Renal cortex interstitium (tissue), 11 donors: ENCODE measurements around the gene ANKRD44. TPM values are rescaled to one million over a fixed set of nuclear protein-coding genes. Genes with fewer than 3 reads are reported as not detected.
A peak's percentile ranks its signal among the peaks of the same experiment; 100 is the strongest.

ENCODE experiments used
- DNase-seq, 11 donors: peaks; one replicate each; pipeline ENCODE4 v3.0.0-alpha.2; 2013; ENCODE audit warnings: low read depth in 9 of 11, low spot score in 4 of 11; ENCODE audit errors: extremely low read depth in 1 of 11
- polyA plus RNA-seq, 3 donors: library from polyadenylated mRNA; unstranded; fragments of 120-200 nt; gene quantifications; one replicate each; pipeline ENCODE4 v1.2.1, GENCODE V29; 2013; ENCODE audit not compliant: insufficient read length in 3 of 3

The ANKRD44 gene
- polyA plus RNA-seq, 3 donors: 10.1 to 16.0 (median 11.5) TPM

DNA sequence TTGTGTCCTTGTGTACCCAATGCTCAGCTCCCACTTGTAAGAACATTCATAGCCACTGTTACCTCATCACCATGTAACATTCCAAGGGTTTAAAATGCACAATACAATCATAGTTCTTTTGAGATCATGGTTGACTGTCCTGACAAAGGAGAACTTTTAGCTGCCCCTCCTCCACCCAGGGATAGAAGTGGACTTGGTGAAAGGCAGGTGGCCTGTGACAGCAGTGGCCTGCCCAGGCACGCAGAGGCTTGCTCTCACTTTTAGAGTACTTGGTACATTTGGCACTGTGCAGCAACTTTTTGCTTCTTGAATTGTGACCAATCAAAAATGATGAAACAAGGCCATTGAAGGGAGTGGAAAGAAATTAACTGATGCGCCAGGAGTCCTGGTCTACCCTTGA lies 108.7 kb downstream of the ANKRD44 start:
- no peak for DNase-seq

DNA sequence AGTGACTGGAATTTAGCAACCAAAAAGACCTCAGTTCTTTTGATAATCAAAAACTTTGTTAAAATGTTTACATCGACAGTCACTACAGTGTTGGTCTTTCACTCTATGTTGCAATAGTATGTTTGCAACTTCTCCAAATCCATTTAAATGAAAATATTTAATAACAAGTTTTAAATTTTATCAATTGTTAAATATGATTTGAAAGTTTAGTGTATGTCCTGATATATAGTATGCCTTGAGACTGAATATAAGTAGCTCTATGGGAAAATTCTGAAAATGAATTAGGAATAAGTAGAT lies 109.9 kb downstream of the ANKRD44 start:
- DNase-seq: no peak

DNA sequence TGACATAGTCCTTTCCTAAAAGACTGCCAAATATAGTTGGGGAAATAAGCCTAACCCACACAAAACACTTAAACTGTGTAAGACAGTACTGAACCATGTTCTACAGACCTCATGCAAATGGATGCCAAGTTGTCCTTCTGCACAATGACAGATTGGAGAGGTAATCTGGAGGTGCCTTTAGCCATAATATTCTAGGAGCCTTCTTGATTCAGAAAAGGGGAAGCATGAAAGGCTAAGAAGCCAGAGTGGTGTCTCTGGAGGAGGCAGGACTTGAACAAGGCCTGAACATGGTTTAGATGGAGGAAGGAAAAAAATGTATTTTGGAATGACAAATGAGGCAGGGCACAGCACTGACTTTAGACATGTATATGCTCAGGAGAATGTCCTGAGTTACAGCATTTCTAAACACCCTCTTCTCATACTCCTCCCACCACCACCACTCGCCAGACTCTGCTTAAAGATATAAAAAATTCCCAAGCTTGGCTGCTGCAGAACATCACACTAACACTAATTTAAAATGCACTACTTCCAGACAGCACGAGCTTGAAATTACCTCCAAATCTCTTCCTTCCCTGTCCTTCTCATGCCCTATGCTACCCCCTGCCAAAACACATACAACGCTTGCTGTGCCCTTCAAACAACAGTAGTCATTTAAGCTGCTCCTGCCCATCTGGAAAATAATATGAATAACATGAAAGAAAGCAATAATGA lies 110.4 kb downstream of the ANKRD44 start:
- DNase-seq: no peak

DNA sequence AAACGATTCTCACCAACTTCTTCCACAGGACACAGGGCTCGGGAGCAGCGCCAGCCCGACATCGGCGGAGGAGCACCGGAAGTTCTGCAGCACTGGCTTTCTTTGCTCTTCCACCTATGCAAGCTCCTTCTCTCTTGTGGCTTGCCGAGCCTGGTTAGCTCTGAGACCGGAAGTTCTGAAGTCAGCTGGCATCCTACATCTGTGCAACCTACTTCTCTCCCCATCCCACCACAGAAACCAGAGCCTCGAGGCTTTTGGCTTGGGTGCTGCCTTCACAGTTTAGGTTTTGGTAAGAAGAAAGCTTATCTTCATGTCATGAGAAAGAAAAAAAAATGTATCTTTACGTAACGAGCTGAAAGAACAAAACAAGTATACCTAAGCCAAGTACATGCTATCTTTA lies 111.7 kb downstream of the ANKRD44 start:
- no peak for DNase-seq

DNA sequence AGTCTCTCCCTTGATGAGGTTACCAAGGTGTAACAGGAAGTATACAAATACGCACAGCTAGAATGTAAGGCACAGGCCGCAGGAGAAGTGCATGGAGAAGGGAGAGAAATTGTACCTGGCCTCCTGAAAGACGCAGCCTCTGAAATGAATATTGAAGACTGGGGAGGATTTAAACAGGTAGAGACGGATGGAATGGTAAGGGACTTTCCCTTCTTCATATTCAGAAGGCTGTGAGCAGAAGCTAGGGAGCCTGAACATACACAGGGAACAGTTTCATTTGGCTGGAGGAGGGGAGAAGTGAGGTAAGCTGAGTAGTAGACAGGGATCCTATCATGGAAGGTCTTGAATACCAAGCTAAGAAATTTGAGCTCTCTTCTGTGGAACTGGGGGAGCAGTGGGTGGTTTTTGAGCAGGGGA lies 112.7 kb downstream of the ANKRD44 start:
- DNase-seq: no peak

DNA sequence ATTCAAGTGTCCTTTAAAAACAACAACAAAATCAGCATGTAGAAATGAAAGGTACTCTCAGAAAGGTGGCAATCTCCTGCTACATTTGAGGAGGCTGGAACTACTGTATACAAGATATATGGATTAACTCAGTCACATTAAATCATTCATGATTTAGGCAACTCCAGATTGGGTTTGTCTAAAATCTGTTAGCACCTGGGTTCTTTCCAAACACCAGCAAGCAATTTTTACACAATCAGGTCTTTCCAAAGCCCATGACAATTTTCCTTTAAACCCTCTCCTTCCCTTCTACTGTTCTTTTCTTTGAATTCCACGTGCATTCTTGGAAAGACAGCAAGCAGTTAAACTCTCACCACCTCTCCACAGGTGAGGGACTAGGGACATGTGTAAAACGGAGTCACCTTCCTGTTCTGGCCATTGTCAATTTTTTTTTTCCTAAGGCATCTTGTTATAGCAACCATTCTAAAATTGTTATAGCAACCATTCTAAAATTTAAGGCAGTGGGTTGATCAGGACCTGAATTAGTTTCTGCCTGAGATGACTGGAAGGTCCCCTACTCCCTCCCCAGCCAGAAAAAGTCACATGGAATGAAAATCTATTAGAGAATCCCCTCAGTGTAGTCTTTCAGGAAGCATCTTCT lies 113.9 kb downstream of the ANKRD44 start:
- DNase-seq: no peak

DNA sequence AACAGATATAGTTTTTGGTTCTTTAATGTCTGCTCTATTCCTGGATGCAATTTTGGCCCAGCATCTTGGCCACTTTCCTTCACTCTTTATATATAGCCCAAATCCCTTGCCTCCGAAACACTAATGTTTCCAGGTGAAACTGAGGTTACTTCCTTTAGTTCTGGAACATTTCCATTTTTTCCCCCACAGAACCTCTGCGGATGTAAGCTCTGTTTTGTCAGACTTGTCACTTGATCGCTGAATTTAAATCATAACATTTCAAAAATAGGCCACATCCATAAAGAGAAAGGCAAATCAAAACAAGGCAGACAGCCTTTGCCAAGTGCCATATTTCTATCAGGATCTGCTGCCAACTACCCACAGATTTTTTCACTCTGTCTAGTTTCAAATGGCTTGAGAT lies 115.1 kb downstream of the ANKRD44 start:
- no peak for DNase-seq

DNA sequence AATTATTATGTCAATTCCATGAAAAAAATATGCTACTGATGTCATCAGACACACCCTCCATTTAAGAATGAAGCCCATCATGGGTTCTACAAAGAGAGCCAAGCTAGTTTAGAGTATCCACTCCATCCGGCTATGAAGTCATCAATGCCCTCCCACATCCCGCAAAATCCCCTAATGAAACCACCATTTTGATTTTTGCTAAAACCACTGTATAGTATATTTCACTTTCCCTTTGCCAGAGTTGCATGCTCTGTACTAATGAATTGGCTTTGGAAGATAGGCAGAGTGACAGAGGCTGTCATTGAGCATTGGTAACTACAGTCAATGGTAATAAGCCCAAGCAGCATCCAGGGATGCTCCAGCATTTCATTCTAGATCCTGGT lies 118.6 kb downstream of the ANKRD44 start:
- no peak for DNase-seq

DNA sequence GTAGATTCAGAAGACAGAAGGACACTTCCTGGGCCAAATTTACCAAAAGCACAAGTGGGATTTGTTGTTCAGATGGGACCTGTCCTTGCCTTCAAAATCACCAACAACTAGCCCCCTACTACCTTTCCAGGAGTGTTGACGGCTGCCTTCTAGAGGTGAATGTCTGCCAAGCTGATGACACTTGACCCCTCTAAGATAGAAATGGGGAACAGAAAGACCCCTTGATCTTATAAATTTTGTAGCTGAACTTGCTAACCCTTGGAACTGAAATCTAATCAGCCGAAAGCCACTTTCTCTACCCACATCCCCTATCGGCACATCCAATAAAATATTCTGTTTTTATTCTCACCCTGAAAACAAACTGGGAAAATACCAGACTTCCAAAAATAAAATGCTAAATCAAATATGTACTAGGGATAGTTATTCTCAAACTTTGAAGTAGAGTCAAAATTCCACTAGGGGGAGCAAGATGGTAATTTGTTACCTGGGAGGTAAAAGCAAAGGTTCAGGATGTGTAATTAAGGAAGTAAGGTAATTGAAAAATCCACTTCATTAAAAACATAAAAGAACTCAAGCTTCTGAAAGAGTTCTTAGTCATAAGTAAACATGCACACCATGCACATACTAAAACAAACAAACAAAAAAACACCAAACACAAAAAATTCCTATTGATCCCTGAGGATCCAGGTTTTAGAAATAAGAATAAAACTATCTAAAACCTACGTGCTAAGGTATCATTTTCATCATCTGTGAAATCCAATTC lies 119.2 kb downstream of the ANKRD44 start:
- peak in 2 of 11 donors; percentile 35 to 46 for DNase-seq

DNA sequence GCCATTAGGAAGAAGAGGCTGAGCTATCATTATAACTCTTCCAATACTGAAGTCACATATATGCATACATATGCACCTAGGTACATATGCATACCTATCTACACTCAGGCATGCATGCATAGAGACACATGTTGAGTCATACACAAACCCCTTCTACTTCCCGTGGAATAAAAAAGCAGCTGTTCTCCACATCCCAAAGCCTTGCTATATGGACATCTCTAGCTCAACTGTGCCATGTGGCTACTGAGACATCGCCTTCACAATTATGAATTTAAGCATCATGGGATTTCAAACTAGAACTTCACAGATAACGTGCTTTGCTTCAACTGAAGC lies 120.5 kb downstream of the ANKRD44 start:
- no peak for DNase-seq

DNA sequence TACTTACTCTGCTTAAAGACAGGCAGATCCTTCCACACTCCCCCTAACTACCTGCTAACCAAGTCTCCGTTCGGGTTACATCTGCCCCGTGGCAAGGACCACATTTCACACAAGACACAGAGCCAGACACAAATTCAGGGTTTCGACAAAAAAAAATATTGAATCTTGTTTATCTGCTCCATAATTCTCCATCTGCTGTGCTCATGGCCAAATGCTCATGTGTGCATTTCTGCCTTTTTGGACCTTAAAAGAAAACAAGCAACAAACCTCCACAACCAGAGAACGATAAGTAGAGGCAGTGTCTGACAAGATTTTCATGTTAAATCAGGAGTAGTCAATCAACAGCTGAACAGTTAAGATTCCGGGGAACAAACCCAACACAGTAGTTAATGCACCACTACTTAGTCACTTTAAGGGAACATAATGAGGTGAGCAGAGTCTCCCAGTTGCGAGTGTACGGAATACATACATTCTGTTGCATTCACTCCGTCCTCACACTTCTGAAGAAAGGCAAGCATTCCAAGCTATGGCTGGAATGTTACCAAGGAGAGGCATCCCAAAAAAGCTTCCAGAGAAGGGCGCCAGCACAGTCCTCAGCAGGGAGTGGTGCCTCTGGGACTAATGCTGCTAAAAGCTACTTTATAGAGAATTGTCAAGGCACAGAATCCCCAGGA lies 121.0 kb downstream of the ANKRD44 start:
- no peak for DNase-seq

DNA sequence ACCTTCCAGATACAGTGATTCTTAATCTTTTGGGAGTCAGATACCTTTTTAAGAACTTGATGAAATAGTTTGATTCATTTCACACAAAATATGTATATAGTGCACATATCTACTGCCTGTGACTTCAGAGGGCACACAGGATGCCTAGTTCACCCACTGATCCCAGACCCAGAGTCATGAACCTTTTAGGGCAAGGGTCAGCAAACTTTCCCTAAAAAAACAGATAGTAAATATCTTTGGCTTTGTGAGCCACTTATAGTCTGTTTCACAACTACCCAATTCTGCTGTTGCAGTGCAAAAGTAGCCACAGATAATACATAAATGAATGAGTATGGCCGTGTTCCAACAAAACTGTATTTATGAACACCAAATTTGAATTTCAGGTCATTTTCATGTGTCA lies 124.9 kb downstream of the ANKRD44 start:
- no peak for DNase-seq

DNA sequence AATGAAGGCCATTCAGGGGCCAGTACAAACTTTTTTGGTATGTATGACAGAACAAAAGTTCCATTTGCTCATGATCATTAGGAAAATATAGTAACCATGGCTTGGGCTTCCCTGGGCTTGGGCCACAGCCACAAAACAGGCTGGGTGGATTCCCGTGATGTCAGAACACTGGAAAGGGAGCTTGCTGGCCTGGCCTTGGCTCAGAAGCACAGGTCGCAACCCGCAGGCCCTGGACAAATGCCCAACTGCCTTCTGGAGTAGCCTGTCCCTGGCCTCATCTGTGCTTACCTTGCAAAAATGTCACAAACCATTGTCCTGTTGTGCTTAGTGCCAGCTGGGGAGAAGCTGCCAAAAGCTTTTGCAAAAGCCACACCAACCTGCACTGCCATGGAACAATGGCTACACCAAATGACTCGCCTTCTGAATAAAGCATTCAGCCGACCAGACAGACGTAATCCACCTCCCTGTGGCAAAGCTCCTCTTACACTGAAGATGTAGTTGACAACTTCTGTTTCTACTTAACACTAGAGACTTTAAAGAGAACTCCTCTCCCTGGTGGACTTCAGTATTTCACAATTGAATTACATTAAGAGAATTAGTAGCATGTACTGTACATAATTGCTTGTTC lies 125.5 kb downstream of the ANKRD44 start:
- DNase-seq: no peak

DNA sequence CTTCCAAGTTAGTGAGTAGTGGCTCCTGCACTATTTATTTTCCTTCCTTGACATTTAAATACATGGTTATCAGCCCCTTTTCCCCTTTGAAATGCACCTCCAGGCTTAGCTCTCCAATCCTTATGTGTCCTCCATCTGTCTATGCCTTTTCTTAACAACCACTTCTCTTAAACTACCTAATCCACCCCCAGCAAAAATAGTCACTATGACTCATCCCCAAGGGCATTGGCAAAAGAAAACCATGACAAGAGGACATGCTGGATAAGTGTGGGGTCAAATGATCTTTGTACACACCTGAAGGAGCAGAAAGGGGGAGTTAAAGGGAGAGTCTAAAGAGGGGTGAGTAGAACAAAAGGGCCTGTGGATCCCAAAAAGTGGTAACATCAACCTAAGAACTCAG lies 127.2 kb downstream of the ANKRD44 start:
- no peak for DNase-seq

DNA sequence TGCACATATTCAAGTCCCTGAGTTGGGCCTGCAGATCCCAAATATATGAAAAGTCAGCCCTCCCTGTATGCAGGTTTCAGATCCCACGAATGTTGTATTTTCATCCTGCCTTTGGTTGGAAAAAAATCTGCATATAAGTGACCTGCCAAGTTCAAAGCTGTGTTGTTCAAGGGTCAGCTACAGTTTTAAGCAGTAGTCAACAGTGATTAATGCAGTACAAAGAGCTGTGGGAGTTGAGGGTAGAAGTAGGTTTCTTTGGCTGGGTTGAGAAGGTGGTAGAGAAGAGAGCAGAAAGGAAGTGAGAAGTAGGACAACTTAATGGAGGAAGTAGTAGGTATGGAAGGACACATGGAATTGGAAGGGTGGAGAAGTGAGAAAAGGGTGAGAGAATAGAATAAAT lies 127.9 kb downstream of the ANKRD44 start:
- DNase-seq: no peak

DNA sequence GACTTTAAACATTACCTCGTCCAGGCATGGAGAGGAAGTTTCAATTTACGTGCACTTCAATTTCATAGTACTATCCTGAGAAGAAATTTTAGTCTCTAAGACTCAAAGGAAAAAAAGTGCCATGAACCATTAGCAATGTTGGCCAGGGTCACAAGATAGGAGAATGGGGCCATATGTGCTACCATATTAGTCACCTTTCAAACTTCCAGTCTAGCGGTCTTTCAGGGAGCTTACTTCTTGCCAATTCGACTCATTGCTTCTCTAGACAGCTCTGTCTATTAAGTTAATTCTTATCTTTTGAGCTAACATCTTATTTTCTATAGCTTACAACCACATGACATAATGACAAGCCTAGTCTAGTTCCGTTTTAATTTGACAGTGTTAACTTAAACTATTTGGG lies 129.1 kb downstream of the ANKRD44 start:
- DNase-seq: no peak

DNA sequence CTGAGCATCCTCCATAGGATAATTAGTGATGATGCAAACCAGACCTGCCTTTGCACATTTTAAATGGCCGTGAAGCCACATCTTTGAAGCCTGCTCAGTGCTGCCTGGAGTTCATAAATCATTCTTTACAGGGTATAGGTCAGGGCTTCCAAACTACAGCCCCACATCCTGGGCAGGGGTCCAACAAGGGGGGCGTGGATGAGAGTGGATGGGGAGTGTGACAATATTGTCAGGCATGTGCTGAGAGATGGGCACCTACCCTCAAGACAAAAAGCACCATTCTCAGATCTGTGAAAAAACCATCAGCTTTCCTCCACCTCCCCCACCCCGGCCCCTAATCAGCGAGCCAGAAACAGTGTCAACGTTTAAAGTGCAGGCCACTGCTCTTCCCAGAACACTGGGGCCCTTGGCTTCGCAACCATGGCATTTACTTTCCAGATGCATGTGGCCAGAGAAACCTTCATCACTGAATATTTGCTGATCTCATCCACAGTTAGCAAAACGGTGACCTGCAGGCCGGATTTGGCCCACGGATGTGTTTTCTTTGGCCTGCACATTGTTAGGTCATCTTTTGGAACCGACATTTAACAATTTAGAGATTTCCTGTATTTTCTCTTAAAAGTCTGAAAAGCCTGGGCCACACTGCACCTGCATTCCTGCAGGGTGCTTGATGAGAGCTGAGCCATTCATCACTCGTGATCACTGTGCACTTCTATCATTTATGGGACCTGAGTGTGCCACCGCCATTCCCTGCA lies 130.7 kb downstream of the ANKRD44 start:
- DNase-seq: no peak

DNA sequence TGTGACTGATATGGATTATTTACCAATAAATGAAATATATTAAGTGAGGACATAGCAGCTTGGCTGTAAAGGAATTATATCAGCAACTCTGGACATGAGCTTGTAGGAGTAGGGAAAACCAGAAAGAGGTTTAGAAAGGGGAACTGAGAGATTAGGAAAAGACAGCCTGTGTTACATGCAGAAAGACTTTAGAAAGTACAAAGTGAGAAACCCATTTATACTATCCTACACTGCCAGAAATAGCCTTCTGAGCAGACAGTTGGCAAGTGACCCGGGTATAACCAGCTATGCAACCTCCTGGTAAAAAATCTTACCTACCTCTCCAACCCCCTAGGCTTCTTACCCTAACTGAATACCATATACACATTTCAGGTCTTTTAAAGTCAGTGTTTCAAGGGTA lies 134.1 kb downstream of the ANKRD44 start:
- DNase-seq: no peak

DNA sequence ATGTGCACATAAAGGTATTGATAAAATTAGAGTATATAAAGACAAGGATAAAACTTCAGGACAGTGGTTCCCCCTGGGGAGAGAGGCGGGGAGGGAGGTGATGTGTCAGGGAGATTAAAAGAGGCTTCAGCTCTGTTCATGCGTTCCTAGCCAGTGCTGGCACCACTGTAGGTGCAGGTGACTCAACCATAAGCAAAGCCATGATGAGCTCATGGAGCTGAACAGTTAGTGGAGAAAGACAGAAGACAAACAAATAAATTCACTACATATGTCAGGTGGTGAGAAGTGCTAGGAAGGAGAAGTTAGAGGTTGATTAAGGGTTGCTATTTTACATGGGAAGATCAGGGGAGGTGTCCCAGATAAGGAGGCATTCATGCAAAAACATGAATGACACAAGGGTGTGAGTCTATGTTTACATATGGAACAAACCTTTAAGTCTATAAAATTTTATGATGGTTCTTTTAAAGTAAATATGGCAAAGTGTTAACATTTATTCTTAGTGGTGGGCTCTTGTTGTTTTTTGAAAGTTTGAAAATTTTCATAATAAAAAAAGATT lies 136.0 kb downstream of the ANKRD44 start:
- DNase-seq: no peak
